CD4-positive, alpha-beta T cell treated with Interleukin-17A for 1 hour (primary cell): ENCODE data around the gene PTPRG.
"Not testable (repeated sequence)": the region's sequence is repeated elsewhere in the genome, so short reads cannot be mapped to it uniquely, and the experiment has no call there.

ENCODE experiments used
- DNase-seq: peaks from one replicate; pipeline ENCODE4 v3.0.0-alpha.2; 2020

PTPRG gene

DNA sequence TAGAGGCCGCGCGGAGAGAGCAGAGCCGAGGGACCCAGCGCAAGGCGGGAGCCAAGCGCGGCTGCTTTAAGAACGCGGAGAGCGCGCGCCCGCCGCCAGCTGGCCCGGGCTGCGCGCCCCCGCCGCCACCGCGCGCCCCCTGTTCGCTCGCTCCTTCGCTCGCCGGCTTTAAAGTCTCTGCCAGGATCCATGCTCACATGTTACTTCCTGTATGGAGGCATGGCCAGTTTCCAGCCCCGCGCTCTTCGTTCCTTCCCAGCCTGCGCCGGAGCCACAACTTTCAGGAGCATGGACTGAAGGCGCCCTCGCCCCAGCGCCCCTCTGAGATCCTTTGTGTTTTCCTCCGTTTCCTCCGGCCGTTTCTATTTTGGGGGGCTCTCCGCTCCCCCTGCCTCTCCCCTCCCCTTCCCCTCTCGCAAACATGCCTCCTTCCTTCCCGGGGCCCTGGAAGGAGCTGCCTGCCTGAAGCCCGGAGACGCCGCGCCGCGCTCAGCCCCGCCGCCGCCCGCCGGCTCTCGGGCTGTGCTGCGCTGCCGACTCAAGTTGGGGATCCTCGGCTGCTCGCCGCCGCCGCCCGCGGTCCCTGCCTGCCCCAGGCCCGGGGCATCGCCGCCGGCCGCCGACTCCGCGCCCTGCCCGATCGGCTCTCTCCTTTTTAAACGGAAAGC lies at the start of gene PTPRG:
Gene PTPRG (plus strand): TSS at position 198 of the 668 bp plus-strand sequence. CDS start 717 bp downstream, outside the sequence.
- no peak for DNase-seq

DNA sequence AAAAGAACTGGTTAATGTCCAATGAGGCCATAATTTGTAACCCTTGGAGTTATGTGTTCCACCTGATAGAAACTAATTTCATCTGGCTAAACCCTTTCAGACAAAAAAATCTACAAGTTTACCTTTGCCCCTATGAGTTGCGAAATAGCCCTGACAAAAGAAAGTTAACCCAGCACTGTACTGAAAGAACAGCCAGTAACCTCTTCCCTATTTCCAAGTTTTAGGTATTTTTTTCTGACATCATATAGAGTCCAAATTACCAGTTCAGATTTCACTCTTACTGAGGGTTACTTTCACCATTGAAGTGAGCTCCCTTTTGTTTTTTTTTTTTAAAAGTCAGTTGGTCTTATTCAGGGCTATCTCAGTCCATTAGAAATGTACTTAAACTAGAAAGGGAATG lies 42.8 kb upstream of the PTPRG start:
- no peak for DNase-seq

DNA sequence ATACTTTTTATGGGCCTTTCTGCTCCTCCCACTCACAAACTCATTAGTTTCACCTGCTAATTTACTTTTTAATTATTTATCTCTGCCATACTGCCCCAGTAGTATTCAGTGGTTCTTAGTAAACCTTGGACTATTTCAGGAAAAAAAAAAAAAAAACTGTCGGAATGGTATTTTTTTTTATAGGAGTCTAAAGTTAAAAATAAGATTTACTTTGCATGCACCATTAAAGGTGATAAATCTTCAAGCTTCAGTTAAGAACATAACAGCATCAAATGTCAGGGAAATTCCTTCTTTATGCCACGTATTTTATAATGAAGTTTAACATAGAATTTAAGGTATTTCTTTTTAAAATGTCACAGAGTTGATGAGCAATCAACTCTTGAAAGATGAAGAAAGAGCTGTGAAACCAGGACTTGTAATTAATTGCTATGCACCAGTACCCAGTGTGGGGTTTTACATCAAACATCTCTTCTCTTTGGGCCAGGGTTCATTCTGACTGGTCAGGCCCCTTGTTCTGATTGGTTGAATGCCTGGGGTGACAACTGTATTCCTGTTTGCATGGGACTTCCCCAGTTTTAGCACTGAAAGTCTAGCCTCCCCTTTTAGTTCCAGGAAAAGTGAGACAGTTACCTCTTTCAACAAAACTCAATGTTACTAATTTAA lies 40.3 kb upstream of the PTPRG start:
- DNase-seq, result no peak

DNA sequence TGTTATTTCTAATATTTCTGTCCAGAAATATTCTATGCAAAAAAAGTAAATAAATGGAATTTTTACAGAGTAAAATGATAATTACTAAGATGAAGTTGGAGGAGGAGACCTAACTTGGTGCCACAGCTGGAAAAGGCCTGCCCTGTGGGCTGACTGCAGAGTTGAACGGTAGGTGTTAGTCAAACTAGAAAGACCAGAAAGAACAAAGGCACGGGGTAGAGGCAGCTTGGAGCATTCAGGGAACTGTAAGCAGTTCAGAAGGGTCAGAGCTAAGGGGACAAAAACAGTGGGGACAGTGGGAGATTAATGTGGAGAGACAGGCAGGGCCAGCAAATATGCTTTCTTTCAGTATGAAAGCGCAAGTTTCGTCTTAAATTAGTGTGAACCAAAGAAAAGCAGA lies 39.3 kb upstream of the PTPRG start:
- no peak for DNase-seq

DNA sequence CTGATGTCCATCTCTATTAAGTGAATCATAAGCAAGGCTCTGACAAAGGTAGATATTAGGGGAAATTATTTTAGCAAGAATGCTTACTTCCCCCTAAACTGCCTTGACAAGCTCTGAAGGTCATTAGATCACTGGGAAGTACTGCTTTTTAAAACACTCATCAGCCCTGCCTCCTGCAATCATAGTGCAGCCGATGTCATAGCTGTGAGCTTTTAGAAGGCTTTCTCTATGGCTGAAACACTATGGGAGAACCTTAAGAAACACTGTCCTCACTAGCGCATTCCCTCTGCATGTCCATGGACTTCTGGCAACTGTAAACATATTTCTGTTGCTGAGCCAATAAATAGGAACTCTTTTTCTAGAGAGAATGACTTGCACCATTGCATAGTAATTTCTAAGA lies 38.7 kb upstream of the PTPRG start:
- no peak for DNase-seq

DNA sequence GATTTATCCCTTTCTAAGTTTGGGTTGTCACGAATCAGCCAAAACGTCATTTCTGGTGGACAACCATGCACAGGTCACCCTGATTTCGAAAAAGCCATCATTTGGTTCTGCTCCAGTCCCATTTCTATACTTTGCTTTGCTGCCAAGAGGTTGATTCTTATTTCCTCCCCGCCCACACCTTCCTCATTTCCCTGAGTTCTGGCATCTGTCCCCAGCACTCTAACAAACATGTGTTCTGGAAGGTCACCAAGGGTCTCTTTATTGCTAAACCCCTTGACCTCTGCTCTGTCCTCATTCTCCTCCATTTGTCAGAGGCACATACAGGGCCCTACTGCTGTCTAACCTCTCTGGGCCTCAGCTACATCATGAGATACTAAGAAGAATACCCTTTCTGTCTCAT lies 36.4 kb upstream of the PTPRG start:
- DNase-seq, result no peak

DNA sequence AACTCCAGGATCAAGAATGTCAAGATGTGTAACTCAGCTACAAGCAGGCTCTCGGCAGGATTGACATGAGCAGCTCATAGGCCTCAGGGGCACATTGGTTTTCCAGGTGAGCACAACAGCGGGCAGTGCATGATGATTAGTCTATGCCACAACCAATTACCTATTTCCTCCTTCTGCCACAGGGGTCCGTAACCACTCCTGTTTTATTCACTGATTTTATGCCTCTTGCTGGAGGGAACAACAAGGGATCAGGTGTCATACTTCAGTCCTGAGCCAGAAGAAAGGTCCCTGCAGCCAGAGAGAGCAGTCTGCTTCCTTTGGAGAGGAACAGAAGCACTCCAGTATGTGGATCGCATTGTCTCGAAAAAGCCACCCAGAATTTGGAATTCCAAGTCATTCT lies 35.1 kb upstream of the PTPRG start:
- no peak for DNase-seq

DNA sequence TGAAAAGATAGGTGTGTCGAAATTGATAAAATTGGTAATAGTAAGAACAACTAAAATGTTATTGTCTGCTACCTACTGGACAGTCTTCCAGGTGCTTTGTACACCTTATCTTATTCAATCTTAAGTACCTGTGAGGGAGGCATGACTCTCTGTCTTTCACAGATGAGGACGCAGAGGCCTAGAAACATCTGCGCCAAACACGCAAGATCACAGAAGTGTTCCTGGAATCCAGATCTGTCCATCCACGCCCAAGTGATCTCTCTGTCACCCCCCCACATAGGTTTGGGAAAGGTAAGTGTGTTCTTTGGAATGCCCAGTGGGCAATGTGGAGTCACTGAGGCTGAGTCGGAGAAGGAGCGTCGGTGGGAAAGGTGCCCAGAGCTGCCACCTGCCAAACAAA lies 34.4 kb upstream of the PTPRG start:
- DNase-seq, result no peak

DNA sequence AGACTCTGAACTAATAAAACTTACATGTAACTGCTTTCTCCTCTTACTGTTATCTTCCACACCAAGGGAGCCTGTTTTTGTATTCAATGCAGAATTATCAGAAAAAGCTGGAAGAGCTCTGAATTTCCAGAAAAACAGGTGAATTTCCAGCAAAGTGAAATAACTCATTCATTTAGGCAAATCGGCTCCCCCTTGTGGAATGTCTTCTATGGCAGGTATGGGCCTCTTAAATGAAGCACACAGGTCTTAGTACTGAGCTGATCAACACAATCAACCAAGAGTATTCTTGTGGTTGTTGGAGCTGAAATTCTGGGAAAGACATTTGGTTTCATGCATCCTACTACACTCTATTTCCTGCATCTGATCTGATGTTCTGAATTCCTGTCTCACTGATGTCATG lies 31.0 kb upstream of the PTPRG start:
- DNase-seq, result no peak

DNA sequence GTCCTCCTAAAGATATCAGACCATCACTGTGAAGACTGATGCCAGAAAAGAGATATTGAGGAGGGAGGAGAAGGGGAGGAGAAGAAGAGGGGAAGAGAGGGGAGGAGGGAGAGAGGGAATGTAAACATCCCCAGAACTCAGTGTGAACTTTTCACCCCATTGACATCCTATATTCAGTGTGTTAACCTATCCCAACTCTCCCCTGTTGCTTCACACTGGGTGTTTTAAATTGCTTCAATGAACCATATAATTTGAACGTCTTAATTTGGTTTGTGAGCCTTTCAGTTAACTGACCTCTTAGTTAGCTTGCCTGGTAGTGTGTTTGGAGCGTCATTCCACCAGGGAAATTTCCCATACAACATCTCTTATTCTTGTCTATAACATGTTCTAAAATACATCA lies 29.8 kb upstream of the PTPRG start:
- no peak for DNase-seq

DNA sequence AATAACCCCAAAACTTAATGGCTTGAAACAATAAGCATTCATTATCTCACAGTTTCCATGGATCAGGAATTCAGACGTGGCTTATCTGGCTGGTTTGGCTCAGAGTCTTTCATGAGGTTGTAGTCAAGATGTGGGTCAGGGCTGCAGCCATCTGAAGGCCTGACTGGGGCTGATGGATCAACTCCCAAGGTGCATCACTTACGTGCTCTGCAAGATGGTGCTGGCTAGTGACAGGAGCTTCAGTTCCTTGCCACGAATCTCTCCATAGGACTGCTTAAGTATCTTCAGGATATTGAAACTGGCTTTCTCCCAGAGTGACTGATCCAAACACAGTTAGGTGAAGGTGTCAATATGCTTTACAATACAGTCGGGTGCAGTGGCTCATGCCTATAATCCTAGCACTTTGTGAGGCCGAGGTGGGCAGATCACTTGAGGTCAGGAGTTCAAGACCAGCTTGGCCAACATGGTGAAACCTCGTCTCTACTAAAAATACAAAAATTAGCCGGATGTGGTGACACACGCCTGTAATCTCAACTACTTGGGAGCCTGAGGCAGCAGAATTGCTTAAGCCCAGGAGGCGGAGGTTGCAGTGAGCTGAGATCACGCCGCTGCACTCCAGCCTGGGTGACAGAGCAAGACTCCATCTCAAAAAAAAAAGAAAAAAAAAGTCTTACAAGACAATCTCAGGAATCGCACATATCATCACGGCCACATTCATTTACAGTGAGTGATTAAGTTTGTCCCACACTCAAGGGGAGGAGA lies 28.5 kb upstream of the PTPRG start:
- DNase-seq, result no peak

DNA sequence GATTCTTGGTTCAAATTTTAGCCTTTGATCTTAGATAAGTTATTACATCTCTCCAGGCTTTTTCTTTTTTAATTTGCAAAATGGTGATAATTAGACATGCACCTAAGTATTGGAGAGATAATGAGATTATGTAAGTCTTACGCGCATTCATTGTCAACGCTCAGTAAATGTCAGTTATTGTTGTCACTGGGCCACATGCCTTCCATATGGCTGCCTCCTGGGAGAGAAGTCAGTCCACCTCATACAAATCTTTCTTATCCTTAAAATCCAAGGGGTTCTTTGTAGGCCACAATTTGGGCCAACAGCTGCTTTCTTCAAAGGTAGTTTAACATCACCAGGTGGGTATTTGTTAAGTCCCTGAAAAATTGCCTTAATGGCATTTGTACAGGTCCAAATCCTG lies 25.5 kb upstream of the PTPRG start:
- DNase-seq, result no peak

DNA sequence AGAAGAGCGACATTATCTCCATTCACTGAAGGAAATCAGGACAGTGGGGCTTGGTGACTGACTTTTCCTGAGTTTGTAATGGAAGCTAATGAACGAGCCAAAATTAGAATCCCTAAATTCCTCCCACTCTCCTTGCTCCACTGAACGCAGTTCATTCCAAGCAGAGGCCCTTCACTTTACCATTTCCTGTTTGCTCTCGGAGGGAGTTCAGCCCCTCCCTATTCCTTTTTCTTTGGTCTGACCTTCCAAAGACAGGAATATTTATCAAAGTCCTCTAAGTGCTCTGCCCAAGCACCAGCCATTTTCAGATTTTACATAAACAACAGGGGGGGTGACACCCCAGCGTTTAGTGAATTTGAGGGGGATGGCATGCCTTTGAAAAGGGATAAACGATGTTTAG lies 24.0 kb upstream of the PTPRG start:
- no peak for DNase-seq

DNA sequence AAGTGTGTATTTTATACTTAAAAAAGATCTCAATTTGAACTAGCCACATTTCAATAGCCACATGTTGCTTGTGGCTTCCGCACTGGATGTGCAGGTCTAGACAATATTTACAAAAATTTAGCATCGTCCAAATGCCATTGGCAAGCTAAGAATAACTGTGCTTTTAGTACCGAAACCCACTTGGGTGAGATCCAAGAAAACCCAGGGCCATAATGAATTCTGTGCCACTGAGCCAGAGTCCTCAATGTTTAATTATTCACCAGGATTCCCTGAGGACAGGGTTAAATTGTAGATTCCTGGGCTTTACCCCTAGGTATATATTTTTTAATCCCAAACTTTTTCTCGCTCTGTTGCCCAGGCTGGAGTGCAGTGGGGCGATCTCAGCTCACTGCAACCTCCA lies 22.9 kb upstream of the PTPRG start:
- no peak for DNase-seq

DNA sequence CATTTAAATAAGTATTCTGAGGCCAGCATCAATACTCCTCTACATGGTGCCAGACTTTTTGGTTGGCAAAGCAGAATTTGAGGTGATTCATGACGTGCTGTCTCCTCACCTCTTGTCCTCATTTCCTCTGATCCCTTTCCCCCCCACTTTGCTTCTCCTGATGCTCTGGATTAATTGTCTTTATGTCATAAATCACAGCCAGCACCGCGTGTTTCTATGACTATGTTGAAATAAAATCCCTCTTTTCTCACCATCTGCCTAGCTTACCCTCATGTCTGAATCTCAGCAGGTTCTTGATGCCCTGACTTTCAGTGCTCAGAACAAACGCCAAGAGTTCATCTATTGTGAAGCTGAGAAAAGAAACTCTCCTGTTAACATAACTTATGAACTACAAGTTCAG lies 19.7 kb upstream of the PTPRG start:
- DNase-seq, result no peak

DNA sequence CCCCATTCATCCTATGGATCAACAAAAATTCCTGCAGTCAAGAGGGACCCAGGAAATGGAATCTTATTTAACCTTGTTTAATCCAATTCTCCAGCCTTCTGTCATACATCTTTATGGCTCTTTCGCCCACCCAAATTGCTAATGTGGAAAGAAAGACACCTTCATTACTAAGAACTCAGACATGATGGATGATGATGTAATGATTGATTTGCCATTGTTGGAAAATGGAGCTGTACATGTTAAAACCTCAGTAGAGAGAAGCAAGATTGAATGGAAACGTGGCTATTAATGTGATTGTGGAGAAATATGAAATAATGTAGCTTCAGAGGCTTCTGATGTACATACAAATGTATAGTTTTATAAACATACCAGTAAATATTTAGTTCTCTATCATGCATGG lies 15.7 kb upstream of the PTPRG start:
- no peak for DNase-seq

DNA sequence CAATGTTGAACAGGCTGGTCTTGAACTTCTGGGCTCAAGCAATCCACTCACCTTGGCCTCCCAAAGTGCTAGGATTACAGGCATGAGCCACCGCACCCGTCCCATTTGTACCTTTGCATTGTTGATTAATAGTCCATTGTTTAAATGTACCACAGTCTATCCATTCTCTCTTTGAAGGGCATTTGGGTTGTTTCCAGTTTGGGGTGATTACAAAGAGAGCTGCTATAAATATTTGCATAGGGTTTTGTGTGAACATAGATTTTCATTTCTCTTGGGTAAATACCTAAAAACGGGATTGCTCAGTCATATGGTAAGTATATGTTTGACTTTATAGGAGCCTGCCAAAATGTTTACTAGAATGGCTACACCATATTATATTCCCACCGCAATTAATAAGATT lies 13.7 kb upstream of the PTPRG start:
- no peak for DNase-seq

DNA sequence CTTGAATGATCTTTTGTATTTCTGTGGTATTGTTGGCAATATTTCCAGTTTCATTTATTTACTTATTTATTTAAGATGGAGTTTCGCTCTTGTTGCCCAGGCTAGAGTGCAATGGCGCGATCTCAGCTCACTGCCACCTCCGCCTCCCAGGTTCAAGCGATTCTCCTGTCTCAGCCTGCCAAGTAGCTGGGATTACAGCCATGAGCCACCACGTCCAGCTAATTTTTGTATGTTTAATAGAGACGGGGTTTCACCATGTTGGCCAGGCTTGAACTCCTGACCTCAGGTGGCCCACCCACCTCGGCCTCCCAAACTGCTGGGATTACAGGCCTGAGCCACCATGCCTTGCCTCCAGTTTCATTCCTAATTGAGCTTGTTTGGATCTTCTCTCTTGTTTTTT lies 8.7 kb upstream of the PTPRG start:
- DNase-seq, result not testable (repeated sequence)

DNA sequence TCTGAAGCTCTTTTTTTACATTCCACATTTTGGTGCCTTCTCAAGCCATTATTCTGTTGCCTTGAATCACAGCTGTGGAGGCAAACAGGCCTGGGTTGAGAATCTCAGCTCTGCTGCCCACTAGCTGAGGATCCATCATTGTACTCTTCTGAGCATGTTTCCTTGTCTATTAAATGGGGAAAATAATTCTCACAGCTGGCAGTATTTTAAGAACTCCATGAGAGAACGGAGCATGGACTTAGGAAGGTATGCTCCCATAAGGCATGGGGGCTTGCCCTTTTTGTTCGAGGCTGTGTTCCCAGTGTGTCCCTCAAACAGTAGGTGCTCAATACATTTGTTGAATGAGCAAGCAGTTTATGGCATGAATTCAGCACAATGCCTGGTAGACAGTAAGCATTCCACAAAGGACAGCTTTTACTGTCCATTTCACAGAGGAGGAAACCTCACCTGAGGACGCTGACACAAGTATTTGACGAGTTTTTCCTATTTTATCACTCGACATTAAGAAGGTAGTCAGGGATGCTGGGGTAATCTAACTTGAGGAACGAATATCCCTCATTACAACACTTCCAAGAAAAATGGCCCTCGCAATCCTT lies 2.1 kb upstream of the PTPRG start:
- no peak for DNase-seq

DNA sequence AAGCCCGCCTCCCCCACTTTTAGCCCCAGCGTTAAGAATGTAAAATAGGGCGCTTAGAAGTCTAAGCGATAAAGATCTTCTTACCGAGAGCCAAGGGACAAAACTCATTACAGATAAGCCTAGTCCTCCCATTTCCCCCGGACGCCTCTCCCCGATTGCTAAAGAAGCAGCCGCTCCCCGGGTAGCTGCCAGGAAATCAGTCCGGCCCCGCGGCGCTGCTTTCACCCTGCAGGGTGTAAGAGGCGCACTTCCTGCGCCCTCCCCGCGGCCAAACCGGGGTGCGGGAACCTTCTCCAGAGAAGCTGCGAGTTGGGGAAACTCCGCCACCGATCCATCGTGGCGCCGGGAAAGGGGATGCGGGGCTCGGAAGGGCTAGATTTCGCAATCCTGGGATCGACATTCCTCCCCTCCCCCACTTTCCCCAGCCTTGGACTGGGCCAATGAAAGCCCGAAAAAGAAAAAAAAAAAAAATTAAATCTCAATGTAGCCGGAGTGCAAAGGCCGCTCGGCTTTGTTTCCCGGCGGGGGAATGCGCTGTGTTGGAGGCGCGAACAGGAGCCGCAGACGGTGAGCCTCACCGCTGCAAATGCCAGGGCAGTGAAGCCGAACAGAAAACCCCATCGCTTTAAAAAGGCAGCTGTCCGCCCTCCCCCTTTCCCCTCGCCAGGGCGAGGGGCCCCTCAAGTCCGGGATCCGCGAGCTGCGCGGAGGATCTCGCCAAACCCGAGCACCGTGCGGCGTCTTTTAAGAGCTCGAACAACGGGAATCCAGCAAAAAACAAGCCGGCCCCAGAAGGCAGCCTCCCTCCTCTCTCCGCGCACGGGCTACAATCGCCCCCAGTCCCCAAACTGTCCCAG lies 626 bp upstream of the PTPRG start:
- no peak for DNase-seq

DNA sequence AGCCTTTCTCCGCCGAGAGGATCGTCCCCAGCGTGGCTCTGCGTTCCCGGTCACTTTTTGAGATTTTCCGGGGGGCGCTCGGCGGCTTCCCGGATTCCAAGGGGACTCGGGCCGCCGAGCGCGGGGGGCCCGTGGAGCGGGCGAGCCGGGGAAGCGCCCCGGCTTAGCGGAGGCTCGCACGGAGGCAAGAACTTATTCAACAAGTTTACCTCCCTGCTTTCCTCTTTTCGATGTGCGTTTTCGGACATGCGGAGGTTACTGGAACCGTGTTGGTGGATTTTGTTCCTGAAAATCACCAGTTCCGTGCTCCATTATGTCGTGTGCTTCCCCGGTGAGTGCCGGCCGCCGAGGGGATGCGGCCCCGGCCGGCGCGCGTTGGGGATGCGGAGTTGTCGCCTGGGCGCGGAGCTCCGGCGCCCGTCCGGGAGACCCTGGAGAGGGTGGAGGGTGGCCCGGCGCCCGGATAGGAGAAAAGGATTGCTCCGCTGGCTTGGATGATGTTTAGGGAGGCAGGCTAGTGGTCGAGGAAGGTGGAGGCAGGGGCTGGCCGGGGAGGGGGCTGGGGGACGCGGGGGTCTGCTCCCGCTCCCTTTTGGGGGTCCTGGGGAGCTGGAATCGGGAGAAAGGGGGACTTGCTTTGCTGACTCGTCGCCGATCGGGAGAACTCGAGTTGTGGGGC lies 810 bp downstream of the PTPRG start:
- DNase-seq, result no peak

DNA sequence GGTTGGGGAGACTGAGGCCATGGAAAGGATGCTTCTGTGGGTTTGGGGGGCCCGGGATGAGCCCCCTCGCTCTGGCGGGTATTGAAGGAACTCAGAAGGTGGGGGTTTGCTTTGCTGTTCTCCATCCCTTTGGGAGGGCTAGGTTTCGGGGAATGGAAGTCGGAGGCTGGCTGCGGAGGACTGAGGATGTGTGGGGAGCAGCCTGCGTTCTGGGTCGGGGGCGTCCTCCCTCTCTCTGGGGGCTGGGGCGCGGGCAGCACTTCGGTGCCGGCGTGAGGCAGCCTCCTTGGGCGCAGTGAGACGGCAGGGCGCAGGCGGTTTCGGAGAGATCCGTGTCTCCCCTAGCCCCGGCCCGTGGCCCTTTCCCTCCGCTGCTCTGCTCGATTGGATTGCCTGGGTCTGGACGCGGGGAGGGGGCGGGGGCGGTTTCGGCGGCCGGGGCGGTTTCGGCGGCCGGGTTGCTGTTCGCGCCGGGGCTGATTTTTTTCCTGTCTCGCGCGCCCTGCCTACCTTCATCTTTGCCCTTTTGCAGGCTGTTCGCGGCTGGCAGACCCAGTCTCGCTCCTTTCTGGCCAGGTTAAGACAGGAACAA lies 1.4 kb downstream of the PTPRG start:
- no peak for DNase-seq
